GM12801 (cell line): Measurements from ENCODE around the gene ELMO1.

Experiments
- TF ChIP-seq, protein P1 (sequence below): IDR thresholded peaks from one replicate; pipeline ENCODE4 v1.5.1; 2011; ENCODE audit warnings: control low read depth; ENCODE audit not compliant: insufficient read length; ENCODE audit errors: extremely low read depth

ELMO1 gene

DNA sequence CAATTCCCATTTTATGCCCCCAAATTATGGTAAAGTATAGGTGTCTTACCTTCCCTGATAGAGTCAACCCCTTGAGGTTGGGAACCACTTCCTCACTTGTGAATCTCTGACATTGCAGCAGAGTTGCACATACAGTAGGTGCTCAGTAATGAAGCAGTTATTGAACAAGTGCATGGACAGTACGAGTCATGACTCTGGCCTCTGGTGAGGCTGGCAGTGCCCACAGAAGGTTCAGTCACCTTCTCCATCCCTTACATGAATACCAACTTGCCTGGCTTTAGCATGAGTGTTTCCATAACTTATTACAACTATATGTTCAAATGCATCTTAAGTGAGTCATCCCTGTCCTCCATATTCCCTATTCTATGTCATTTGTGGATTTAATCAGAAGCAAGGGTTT, 340.0 kb downstream of the ELMO1 start:
- TF ChIP-seq, protein P1, sequence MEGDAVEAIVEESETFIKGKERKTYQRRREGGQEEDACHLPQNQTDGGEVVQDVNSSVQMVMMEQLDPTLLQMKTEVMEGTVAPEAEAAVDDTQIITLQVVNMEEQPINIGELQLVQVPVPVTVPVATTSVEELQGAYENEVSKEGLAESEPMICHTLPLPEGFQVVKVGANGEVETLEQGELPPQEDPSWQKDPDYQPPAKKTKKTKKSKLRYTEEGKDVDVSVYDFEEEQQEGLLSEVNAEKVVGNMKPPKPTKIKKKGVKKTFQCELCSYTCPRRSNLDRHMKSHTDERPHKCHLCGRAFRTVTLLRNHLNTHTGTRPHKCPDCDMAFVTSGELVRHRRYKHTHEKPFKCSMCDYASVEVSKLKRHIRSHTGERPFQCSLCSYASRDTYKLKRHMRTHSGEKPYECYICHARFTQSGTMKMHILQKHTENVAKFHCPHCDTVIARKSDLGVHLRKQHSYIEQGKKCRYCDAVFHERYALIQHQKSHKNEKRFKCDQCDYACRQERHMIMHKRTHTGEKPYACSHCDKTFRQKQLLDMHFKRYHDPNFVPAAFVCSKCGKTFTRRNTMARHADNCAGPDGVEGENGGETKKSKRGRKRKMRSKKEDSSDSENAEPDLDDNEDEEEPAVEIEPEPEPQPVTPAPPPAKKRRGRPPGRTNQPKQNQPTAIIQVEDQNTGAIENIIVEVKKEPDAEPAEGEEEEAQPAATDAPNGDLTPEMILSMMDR, result no peak

DNA sequence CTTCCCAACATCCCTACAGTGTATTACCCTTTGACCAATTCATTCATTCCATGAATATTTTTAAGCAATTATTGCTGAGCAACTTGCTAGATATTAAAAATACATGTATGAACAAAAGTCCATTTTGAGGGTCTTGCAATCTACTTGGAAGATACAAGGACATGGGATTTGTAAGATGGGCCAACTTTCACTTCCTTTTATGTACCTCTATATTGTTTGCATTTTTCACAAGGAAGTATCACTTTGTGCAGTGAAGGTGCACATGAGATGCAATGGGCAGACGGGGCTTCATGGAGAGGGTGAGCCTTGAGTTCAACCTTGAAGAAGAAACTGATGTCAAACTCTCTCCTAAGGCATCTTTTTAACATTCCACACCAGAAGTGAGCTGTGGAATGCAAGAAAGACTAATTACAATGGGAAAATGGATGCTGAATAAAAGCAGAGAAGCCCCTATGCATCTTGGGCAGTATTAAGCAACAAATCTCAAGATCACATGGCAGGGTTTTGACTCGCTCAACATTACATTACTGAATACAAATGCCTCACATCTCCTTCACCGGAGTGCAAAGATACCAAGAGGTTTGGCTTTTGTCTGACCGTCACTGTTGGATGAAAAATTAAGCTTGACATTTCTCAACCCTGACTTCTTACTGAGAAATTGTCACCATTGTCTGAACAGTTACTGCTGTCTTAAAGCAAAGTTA, 341.5 kb downstream of the ELMO1 start:
- TF ChIP-seq, protein P1, result no peak

DNA sequence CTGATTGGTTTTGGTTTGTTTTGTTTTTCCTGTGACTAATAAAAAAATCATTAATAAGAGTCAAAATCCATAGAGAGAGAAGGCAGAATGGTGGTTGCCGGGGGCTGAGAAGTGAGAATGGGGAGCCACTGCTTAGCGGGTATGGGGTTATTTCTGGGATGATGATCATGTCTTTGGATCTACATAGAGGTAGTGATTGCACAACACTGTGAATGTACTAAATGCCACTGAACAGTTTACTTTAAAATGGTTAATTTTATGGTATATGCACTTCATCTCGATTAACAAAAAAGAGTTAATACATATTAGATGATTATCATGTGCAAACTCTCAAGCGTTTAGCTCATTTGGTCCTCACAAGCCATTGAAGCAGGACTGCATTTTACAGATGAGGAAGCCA, 342.9 kb downstream of the ELMO1 start:
- TF ChIP-seq, protein P1, result no peak

DNA sequence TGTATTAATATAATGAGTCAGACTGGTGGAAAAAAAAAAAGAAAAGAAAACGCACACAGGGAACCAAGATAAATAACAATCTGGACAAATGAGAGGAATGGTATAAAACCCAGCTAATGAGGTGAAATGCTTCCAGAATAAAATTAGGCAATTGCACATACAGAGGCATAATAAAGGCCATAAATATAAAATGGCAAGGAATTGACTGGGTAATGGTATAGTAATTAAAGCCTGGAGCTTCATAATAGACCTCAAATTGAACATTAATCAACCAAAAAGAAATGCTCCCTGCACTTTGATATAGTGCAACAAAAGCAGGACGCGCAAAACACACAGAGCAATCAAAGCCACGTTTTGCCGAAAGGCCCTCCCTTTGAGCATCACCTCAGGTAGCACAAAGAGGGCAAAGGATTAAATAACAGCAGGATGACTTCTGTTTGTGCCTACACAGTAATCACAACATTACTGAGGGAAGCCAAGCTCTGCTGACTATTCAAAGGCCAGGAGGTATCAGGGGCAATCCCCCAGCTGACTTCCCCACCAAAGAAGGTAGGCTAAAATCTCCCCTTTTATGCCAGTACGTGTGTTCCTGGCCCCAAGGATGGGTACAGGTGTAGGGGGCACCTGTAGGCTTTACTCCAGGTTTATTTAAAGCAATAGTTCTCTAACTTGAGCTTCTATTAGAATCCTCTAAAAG, 343.7 kb downstream of the ELMO1 start:
- TF ChIP-seq, protein P1, result no peak

DNA sequence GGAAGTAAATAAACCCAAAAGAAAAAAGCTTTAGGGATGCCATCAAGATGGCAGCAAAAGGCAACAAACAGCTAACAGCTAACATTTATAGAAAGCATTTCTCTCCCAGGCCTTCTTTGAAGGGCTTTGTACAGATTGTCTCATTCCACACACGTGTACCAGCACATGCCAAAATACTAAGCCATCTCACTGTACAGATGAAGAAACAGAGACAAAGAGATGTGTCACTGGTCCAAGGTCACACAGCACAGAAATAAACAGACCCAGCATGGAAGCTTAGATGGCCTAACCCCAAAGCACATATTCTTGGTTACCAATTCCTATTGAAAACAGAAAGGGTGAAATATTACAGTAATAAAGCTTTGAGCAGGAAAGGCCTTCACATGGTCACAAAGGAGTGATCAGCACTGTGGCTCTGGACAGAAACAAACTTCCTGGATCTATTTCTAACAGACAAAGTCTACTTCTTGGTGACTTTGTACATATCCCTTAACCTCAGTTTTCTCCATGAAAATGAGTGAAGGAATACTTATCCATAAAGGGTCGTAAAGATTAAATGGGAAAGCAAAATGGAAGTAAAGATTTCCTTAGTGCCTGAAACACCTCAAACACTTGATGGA, 346.0 kb downstream of the ELMO1 start:
- TF ChIP-seq, protein P1, result no peak

DNA sequence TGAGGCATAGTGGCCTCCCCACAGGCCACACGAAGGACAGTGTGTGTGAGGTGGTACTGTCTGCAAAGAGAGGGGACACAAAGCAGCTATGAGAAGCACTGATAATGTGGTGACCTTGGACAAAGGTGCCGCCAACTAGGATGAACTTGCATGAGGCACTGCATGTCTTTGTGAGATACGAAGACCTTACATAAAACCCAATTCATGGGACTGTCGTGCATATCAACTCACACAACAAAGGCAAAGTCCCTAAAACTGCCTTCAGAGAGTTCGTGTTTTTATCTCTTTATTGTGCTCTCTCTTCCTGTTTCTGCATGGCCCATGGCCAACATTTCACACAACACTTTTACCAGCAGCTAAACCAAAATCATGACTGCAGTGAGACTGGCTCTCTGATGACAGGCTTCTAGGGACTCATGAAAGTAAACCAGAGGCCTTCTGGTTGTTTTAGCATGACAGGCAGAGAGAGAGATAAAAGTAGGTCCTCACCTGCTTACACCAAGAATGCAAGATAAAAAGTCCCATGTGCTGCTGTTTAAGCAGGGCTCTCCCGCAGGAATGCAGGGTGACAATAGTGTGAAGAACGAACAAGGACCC, 347.8 kb downstream of the ELMO1 start:
- TF ChIP-seq, protein P1, result no peak

DNA sequence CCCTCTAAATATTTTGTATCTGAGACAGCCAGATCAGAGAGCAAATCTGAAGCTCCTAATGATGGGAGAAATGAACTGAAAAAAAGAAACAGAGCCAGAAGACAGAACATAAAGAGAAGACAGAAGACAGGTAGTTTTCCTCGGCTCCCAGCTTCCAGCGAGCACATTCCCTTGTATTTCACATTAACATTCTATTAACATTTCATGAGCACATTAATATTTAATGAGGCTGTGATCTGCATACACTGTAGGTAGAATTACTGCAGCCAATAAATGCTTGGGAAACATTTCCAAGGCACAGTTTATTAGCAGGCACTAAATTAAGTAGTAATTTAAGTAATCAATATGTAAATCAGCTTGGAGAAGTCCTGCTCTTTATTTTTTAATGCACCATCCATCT, 349.9 kb downstream of the ELMO1 start:
- TF ChIP-seq, protein P1, result no peak
